Measurements from ENCODE around the gene MAPK8IP3.
"Not testable (repeated sequence)": the region's sequence is repeated elsewhere in the genome, so short reads cannot be mapped to it uniquely, and the experiment has no call there.

DNA sequence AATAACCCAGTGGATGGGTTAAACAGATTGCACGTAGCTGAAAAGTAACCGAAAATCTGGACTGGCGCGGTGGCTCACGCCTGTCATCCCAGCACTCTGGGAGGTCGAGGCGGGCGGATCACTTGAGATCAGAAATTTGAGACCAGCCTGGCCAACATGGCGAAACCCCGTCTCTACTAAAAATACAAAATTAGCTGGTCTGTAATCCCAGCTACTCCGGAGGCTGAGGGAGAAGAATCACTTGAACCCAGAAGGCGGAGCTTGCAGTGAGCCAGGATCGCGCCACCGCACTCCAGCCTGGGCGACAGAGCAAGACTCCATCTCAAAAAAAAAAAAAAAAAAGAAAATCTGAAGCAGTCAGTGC lies 689 bp upstream of the MAPK8IP3 start:
- TF ChIP-seq CTBP1 (IDR thresholded peaks at IDR 0.05; ENCODE audit: borderline replicate concordance); ZC3H4 (CRISPR knock-in tag; IDR thresholded peaks at IDR 0.05; ENCODE audit: borderline replicate concordance); E2F1 (CRISPR knock-in tag; IDR thresholded peaks at IDR 0.05); POLR2AphosphoS5 (IDR thresholded peaks at IDR 0.05; ENCODE audit: control insufficient read depth, insufficient read depth, low read depth, low read length); CBFB (CRISPR knock-in tag; IDR thresholded peaks at IDR 0.05); CTCF (IDR thresholded peaks at IDR 0.05 in 2 of 3, conservative IDR thresholded peaks at IDR 0.05 in 1 of 3; ENCODE audit: insufficient read depth in 2 of 3, low read depth in 1 of 3, low read length in 3 of 3); U2AF2 (optimal IDR thresholded peaks at IDR 0.05; ENCODE audit: low read depth, low read length): not testable (repeated sequence)
- TF ChIP-seq, protein P1, sequence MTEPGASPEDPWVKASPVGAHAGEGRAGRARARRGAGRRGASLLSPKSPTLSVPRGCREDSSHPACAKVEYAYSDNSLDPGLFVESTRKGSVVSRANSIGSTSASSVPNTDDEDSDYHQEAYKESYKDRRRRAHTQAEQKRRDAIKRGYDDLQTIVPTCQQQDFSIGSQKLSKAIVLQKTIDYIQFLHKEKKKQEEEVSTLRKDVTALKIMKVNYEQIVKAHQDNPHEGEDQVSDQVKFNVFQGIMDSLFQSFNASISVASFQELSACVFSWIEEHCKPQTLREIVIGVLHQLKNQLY (CRISPR knock-in tag; conservative IDR thresholded peaks at IDR 0.05): not testable (repeated sequence)
- TF ChIP-seq, protein P2, sequence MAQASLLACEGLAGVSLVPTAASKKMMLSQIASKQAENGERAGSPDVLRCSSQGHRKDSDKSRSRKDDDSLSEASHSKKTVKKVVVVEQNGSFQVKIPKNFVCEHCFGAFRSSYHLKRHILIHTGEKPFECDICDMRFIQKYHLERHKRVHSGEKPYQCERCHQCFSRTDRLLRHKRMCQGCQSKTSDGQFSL (CRISPR knock-in tag; IDR thresholded peaks at IDR 0.05): not testable (repeated sequence)
- TF ChIP-seq, protein P2 (tag; IDR thresholded peaks at IDR 0.05): not testable (repeated sequence)
- TF ChIP-seq, protein P3, sequence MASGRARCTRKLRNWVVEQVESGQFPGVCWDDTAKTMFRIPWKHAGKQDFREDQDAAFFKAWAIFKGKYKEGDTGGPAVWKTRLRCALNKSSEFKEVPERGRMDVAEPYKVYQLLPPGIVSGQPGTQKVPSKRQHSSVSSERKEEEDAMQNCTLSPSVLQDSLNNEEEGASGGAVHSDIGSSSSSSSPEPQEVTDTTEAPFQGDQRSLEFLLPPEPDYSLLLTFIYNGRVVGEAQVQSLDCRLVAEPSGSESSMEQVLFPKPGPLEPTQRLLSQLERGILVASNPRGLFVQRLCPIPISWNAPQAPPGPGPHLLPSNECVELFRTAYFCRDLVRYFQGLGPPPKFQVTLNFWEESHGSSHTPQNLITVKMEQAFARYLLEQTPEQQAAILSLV (tag; IDR thresholded peaks at IDR 0.05): not testable (repeated sequence)
